GM18505 (cell line): ENCODE results near the gene PLAU.
"Not testable (repeated sequence)": the region's sequence is repeated elsewhere in the genome, so short reads cannot be mapped to it uniquely, and the experiment has no call there.

Experiments used
- ATAC-seq: cut with Tn5 transposase; IDR thresholded peaks from one replicate; pipeline ENCODE4 v1.9.1; 2021; ENCODE audit not compliant: unreplicated experiment
- POLR2A ChIP-seq: IDR thresholded peaks from 4 replicates; pipeline ENCODE4 v1.6.1; 2011; ENCODE audit warnings: borderline replicate concordance; ENCODE audit not compliant: insufficient read depth, insufficient read length; ENCODE audit errors: extremely low read depth

The PLAU gene

GRCh38 chr10:73948947-73949633 is 38.2 kb downstream of the PLAU start:
- no peak for ATAC-seq
- TF ChIP-seq POLR2A, result no peak

DNA sequence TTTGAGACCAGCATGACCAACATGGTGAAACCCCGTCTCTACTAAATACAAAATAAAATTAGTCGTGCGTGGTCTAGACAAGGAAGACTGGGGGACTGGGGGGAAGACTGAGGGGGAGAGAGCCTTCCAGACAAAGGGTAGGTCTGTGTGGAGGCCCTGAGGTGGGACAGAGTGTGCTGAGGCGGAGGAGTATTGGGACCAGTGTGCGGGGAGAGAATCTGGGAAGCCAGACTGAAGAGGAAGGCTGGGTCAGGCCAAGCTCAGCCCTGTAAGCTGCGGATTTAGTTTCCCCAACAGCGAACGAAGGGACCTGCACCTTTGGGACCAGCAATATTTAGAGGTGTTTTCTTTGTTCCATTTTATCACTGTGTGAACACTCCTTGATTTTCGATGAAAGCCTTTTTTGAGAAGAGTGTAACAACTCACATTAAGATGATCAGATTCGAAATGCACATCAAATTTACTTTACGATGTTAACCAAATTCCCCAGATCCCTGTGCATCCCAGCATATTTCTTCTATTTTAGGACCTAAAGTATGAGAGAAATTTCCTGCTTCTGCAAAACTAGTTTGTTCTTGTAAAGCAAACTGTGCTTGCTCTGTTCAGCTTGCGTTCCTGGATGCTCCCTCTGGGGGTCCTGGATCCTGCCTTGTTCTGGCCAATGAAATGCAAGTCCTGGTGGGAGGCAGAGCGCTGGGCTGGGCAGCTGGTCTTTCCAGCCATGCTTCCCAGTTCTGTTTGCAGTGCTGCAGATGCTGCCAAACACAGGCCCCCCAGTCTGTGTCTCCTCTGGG is 39.4 kb downstream of the PLAU start:
- no peak for ATAC-seq
- TF ChIP-seq POLR2A, result no peak

DNA sequence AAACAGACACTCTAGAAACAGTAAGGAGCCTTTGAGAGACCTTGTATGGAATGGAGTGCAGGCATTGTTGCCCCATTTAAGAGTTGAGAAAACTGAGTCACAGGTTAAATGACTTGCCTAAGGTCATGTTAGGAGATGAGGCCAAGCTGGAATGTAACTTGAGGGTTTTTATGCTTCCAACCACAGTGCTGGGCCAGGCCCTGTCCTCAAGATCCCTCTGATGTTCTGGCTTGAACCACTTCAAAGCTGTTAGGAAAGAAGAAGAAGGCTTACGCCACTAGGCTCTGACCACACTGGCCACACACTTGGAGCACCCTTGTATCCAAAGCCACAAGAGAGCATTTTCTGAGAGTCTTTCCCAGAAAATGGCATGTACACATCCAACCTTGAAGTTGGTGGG is 42.7 kb downstream of the PLAU start:
- no peak for ATAC-seq
- no peak for TF ChIP-seq POLR2A

GRCh38 chr10:73954737-73955136 is 43.8 kb downstream of the PLAU start:
- no peak for ATAC-seq
- TF ChIP-seq POLR2A, result no peak

GRCh38 chr10:73955719-73956118 is 44.8 kb downstream of the PLAU start:
- ATAC-seq, result no peak
- no peak for TF ChIP-seq POLR2A

- TF ChIP-seq POLR2A, result peak; percentile 51
- ATAC-seq, result peak; percentile 66
Observed at GRCh38 chr10:73956476-73957359, 45.8 kb downstream of the PLAU start.

DNA sequence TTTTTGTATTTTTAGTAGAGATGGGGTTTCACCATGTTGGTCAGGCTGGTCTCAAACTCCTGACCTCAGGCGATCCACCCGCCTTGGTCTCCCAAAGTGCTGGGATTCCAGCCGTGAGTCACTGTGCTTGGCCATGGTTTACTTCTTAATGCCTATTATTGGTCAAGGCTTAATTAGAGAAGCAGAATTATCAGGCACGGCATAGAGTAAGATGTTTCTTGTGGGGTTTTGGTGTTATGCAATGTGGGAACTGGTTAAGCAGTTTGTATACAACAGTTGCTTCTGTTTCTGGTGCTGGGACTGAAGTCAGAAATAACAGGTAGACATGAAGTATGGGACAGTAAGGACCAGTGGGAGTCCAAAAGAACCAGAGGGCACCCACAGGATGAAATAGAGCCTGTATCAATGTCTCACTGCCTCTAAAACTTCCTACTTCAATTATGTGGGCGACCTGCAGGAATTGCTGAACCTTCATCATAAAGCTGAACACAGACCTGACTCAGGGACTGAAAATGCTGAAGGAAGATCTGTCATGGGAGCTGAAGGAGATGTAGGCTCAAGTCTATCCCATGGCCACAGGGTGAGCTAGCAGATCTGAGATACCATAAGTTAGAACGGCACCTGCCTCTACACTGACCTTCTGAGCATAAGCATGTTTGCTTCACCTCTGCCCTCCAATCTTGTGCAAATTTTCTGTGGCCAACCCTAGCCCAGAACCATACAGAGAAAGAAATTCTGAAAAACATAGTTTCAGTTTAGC is 48.7 kb downstream of the PLAU start:
- no peak for ATAC-seq
- TF ChIP-seq POLR2A, result no peak

GRCh38 chr10:73962386-73962785 is 51.5 kb downstream of the PLAU start:
- ATAC-seq, result no peak
- TF ChIP-seq POLR2A, result no peak

- not testable (repeated sequence) for ATAC-seq
Observed at GRCh38 chr10:73963533-73963932, 52.6 kb downstream of the PLAU start.

DNA sequence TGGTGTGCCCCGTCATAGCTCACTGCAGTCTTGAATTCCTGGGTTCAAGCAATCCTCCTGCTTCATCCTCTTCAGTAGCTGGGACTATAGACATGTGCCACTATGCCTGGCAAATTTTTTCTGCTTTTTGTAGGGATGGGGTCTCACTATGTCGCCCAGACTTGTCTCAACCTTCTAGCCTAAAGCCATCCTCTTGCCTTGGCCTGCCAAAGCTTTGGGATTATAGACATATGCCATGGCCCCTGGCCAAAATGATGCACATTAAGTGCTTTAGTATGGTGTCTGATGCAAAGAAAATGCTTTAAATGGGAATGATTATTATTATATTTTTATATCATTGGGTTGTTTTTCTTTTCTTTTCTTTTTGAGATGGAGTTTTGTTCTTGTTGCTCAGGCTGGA is 53.8 kb downstream of the PLAU start:
- no peak for ATAC-seq
- no peak for TF ChIP-seq POLR2A

- ATAC-seq, result not testable (repeated sequence)
Observed at GRCh38 chr10:73965267-73965889, 54.4 kb downstream of the PLAU start.

GRCh38 chr10:73965890-73966768 is 55.2 kb downstream of the PLAU start:
- TF ChIP-seq POLR2A, result no peak
- no peak for ATAC-seq
